ENCODE data around the gene RNF152. TPM values are rescaled to one million over a fixed set of nuclear protein-coding genes. Genes with fewer than 3 reads are reported as not detected.

RNF152 gene
- total and polyA plus RNA-seq, 2 donors (not counting 3 experiments of a cell fraction or from before 2014, with no cell fraction given) = 20.8 to 27.5 TPM

DNA sequence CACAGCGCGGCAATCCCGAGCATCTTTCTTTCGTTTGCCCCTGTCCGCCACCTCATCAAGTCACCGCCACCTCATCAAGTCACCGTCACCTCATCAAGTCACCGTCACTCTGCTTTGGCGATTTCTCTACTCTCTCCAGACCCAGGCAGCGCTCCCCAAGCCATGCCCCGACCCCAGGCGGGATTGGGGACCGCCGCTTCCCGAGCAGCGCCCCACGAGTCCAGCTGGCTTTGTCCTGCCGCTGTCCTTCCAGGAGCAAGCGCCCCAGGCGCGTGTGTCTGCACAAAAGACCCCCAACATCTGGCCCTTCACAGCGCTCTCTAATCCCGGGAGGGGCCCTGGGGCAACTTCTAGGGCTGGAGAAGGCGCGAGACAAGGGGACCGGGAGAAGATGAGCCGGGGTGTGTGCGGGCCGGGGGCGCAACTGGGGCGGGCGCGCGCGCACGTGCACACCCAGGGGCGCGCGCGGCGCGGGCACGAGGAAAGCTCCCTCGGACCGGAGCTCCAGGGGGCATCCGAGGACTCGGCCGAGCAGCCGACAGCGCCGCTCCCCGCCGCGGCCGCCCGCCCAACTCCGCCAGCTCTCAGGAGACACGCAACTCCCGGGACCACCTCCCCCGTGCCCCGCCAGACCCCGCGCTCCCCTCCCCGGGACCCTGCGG, 633 bp upstream of the RNF152 start:
- Histone ChIP-seq H4K20me1 (replicated peaks; ENCODE audit: control insufficient read depth, extremely low read depth, insufficient read depth, low read length) (no peaks in the 10 kb centered on the region), H3K9me3 (replicated peaks; ENCODE audit: control insufficient read depth, insufficient read depth, low read length) (no peaks in the 10 kb centered on the region), H3K36me3 (ENCODE audit: control insufficient read depth in 2 of 2, extremely low read depth in 1 of 2, insufficient read depth in 2 of 2, low read length in 2 of 2) (peaks cover 9 to 10% of the 10 kb centered on the region in 2 experiments), H3K4me1 (ENCODE audit: control insufficient read depth, extremely low read depth, insufficient read depth, low read length) (peaks cover 26% of the 10 kb centered on the region), H3K27ac (ENCODE audit: insufficient read depth, low read depth, low read length) (peak overlapping the region; percentile 67), H3K9me1 (replicated peaks; ENCODE audit: control insufficient read depth, extremely low read depth, insufficient read depth, low read length) (no peaks in the 10 kb centered on the region), H3K9ac (replicated peaks; ENCODE audit: extremely low read depth, insufficient read depth, low read length) (peak overlapping the region; percentile 76), H3K79me2 (ENCODE audit: control insufficient read depth, insufficient read depth, low read length) (peaks cover 45% of the 10 kb centered on the region), H3K4me2 (ENCODE audit: insufficient read depth, low read length) (peak overlapping the region; percentile 95), H3K4me3 (replicated peaks in 1 of 3; ENCODE audit: insufficient read depth in 1 of 3, low read depth in 1 of 3, low read length in 3 of 3) (peak overlapping the region; percentile 83 to 98 (median 87)), H3K27me3 (ENCODE audit: control insufficient read depth in 2 of 2, insufficient read depth in 2 of 2, low read length in 2 of 2) (no peaks in the 10 kb centered on the region), H2AFZ (ENCODE audit: low read depth, low read length) (peak overlapping the region; percentile 94)
- CTCF ChIA-PET = interaction anchor here (0.6 to 4.6 kb wide), 41 partner anchors 7 to 391 kb away, joined by 3 to 54 read pairs (median 4); no protein-coding TSS in a partner anchor
- FAIRE-seq (peak; percentile 74), DNase-seq (ENCODE audit: low read depth, low spot score) (peak; percentile 68)
- TF ChIP-seq, protein P1, sequence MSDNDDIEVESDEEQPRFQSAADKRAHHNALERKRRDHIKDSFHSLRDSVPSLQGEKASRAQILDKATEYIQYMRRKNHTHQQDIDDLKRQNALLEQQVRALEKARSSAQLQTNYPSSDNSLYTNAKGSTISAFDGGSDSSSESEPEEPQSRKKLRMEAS (IDR thresholded peaks at IDR 0.05; ENCODE audit: insufficient read depth, insufficient read length) = peak; percentile 34
- TF ChIP-seq FOS (IDR thresholded peaks at IDR 0.05; ENCODE audit: borderline replicate concordance, insufficient read depth, low read length) (no peak), POLR2A (IDR thresholded peaks at IDR 0.05; ENCODE audit: low read depth, low read length) (peak; percentile 3), EZH2 (IDR thresholded peaks at IDR 0.05; ENCODE audit: borderline replicate concordance, low read depth, low read length, severe bottlenecking) (no peak), GATA2 (IDR thresholded peaks at IDR 0.05; ENCODE audit: insufficient read depth, insufficient read length, low read depth, low read length) (no peak), JUN (IDR thresholded peaks at IDR 0.05; ENCODE audit: borderline replicate concordance, insufficient read depth, insufficient read length, low read depth) (no peak), MYC (IDR thresholded peaks at IDR 0.05; ENCODE audit: low read depth, low read length) (no peak), POLR2AphosphoS5 (IDR thresholded peaks at IDR 0.05; ENCODE audit: insufficient read depth, low read depth, low read length) (peak; percentile 25)
- TF ChIP-seq, protein P2, sequence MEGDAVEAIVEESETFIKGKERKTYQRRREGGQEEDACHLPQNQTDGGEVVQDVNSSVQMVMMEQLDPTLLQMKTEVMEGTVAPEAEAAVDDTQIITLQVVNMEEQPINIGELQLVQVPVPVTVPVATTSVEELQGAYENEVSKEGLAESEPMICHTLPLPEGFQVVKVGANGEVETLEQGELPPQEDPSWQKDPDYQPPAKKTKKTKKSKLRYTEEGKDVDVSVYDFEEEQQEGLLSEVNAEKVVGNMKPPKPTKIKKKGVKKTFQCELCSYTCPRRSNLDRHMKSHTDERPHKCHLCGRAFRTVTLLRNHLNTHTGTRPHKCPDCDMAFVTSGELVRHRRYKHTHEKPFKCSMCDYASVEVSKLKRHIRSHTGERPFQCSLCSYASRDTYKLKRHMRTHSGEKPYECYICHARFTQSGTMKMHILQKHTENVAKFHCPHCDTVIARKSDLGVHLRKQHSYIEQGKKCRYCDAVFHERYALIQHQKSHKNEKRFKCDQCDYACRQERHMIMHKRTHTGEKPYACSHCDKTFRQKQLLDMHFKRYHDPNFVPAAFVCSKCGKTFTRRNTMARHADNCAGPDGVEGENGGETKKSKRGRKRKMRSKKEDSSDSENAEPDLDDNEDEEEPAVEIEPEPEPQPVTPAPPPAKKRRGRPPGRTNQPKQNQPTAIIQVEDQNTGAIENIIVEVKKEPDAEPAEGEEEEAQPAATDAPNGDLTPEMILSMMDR (IDR thresholded peaks at IDR 0.05; ENCODE audit: extremely low read depth in 1 of 2, insufficient read depth in 1 of 2, low read depth in 1 of 2, low read length in 2 of 2) = peak; percentile 8 to 35
- dilution Hi-C loops (cut with MboI; ENCODE audit: extremely low pct_ligation_motif_present, low sequenced_read_pairs) = no loop called here
- no TSS peak for BruUV-seq (replicated peaks)
- POLR2A ChIA-PET = interaction anchor here (0.7 to 1.5 kb wide), 8 partner anchors 55 to 311 kb away, joined by 3 to 5 read pairs (median 4); no protein-coding TSS in a partner anchor
- intact Hi-C loops (cut with micrococcal nuclease) = loop anchor here (1.0 to 5.0 kb wide), 7 partner anchors 105 to 342 kb away; no protein-coding TSS in a partner anchor
